HG03064 (cell line): Measurements from ENCODE around the gene TFRC.
"Not testable (repeated sequence)": the region's sequence is repeated elsewhere in the genome, so short reads cannot be mapped to it uniquely, and the experiment has no call there.

Experiments
- ATAC-seq: cut with Tn5 transposase; IDR thresholded peaks from one replicate; pipeline ENCODE4 v1.9.1; 2021; ENCODE audit warnings: low read depth; ENCODE audit not compliant: unreplicated experiment

Gene TFRC

GRCh38 chr3:196008387-196008786 lies 73.5 kb downstream of the TFRC start:
- ATAC-seq: no peak

DNA sequence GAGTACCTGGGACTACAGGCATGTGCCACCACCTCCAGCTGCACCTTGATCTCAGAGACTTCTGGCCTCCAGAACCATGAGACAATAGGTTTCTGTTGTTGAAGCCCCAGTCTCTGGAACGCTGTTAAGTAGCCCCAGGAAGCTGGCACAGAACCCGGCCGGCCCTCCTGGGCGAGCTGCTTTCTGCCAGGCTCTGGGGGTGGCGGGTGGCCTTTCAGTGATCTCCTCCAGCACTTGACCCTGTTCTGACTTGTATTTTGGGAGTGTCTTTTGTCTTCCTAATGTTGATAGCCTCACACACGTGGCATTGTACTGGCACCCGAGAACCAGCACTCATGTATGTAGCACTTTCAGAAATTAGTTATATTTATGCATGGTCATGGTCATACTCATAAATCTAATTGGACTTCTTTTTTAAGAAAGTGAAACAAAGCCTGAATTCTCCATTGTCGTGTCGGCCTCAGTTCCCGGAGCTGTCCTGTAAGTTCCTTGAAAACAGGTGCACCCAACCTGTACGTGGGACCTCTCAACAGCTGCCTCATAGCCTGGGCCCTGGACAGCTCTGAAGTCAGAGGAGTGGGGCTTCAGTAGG lies 74.0 kb downstream of the TFRC start:
- no peak for ATAC-seq

GRCh38 chr3:196005338-196005737 lies 76.6 kb downstream of the TFRC start:
- not testable (repeated sequence) for ATAC-seq

GRCh38 chr3:196004359-196005052 lies 77.4 kb downstream of the TFRC start:
- ATAC-seq: not testable (repeated sequence)

DNA sequence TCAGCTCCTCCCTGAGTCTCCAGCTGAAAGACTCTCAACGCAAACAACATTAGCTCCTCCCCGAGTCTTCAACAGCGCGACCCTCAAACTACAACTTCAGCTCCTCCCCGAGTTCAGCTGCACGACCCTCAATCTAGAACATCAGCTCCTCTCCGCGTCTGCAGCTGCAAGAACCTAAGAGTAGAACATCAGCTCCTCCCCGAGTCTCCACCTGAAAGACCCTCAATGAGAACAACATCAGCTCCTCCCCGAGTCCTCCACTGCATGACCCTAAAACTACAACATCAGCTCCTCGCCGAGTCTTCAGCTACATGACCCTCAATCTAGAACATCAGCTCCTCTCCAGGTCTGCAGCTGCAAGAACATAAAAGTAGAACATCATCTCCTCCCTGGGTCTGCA lies 78.3 kb downstream of the TFRC start:
- no peak for ATAC-seq

- ATAC-seq: not testable (repeated sequence)
Observed at GRCh38 chr3:196002721-196003120, 79.2 kb downstream of the TFRC start.

DNA sequence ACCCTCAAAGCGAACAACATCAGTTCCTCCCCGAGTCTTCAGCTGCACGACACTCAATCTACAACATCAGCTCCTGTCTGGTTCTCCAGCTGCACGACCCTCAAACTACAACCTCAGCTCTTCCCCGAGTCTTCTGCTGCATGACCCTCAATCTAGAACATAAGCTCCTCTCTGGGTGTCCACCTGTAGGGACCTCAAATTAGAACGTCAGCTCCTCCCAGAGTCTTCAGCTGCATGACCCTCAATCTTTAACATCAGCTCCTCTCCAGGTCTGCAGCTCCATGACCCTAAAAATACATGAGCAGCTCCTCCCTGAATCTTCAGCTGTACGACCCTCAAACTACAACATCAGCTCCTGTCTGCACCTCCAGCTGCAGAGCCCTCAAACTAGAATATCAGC lies 80.7 kb downstream of the TFRC start:
- not testable (repeated sequence) for ATAC-seq

DNA sequence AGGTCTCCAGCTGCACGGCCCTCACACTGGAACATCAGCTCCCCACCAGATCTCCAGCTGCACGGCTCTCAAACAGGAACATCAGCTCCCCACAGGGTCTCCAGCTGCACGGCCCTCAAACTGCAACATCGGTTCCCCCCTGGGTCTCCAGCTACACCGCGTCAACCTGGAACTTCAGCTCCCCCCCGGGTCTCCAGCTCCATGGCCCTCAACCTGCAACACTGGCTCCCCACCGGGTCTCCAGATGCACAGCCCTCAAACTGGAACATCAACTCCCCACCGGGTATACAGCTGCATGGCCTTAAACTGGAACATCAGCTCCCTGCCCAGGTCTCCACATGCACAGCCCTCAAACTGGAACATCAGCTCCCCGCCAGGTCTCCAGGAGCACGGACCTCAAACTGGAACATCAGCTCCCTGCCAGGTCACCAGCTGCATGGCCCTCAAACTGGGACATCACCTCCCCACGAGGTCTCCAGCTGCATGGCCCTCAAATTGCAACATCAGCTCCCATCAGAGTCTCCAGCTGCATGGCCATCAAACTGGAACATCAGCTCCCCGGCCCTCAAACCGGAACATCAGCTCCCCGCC lies 81.4 kb downstream of the TFRC start:
- ATAC-seq: not testable (repeated sequence)

GRCh38 chr3:195999896-196000295 lies 82.0 kb downstream of the TFRC start:
- no peak for ATAC-seq
